ENCODE data around the gene LINGO1.

The LINGO1 gene

DNA sequence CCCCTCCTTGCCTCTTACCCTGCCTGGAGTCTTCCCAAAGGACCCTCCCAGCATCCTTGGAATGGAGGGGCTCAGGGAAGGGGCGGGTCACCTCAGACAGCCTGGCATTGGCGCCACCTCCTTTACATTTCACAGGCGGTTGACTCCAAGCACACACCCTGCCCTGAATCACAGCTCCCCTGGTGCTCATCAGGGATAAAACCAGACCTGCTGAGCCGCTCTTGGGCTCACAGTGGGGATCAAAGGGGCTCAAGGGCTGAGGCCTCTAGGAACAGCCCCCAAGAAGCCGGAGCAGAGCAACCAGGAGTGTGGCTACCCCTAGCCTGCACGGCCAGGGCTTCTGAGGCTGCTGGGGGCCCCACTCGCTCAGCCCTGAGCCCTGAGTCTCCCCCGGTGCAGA is 16.6 kb downstream of the LINGO1 start:
- Histone ChIP-seq H3K18ac (ENCODE audit: low read length) (no peak overlapping the region), H2AFZ (ENCODE audit: low read length) (no peak overlapping the region), H3K4ac (ENCODE audit: low read length) (no peak overlapping the region), H3K4me1 (ENCODE audit: control insufficient read depth in 2 of 2, insufficient read depth in 1 of 2, low read depth in 1 of 2, low read length in 2 of 2) (peaks cover 6 to 8% of the 10 kb centered on the region in 2 donors), H2BK120ac (ENCODE audit: low read depth, low read length) (no peak overlapping the region), H4K8ac (ENCODE audit: low read depth, low read length) (no peak overlapping the region), H2BK12ac (ENCODE audit: low read length) (no peak overlapping the region), H3K9ac (ENCODE audit: low read depth, low read length, poor library complexity) (no peak overlapping the region), H3K27me3 (ENCODE audit: control insufficient read depth in 3 of 3, insufficient read depth in 3 of 3, low read depth in 1 of 3, low read length in 3 of 3) (no peaks in the 10 kb centered on the region), H3K79me1 (ENCODE audit: low read depth, low read length) (peaks cover 7% of the 10 kb centered on the region), H2BK15ac (ENCODE audit: low read length) (no peak overlapping the region), H3K4me3 (ENCODE audit: low read length in 2 of 2) (no peak overlapping the region), H3K9me3 (replicated peaks in 1 of 2; ENCODE audit: control insufficient read depth in 2 of 2, insufficient read depth in 1 of 2, low read depth in 1 of 2, low read length in 2 of 2) (no peaks in the 10 kb centered on the region), H3K4me2 (ENCODE audit: insufficient read depth, low read length, poor library complexity, severe bottlenecking) (no peak overlapping the region), H3K27ac (replicated peaks; ENCODE audit: low read length) (no peak overlapping the region), H2AK5ac (ENCODE audit: low read depth, low read length) (peak overlapping the region; percentile 18), H3K23ac (ENCODE audit: low read depth, low read length, poor library complexity) (peak overlapping the region; percentile 62), H4K91ac (ENCODE audit: low read depth, low read length, poor library complexity) (no peak overlapping the region), H3K36me3 (replicated peaks in 1 of 2; ENCODE audit: control insufficient read depth in 2 of 2, insufficient read depth in 2 of 2, low read length in 2 of 2) (peaks cover 15 to 20% of the 10 kb centered on the region in 2 donors), H2BK5ac (ENCODE audit: low read length) (no peak overlapping the region), H3K14ac (ENCODE audit: low read length) (peak overlapping the region; percentile 25)
- DNase-seq (ENCODE audit: low spot score), result no peak
- WGBS, 2 donors (ENCODE audit: extremely low coverage in 2 of 2, insufficient read length in 2 of 2, insufficient replicate concordance in 1 of 2), result no CpG with 5 or more reads among the region's 8 CpGs

DNA sequence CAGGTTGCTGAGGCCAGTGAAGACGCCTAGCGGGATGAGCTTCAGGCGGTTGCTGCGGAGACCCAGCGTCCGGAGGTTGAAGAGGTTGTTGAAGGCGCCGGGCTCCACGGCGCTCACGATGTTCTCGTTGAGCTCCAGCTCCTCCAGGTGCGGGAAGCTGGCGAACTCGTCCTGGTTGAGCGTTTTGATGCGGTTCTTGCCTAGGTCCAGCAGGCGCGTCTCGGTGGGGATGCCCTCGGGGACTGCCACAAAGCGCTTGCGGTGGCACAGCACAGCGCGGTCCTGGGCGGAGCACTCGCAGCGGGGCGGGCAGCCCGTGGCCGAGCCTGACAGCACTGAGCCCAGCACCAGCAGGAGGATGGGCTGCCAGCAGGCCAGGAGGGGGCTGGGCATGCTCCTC is 17.2 kb downstream of the LINGO1 start:
- H4K91ac ChIP-seq (ENCODE audit: low read depth, low read length, poor library complexity), result no peak overlapping the region
- no peak overlapping the region for H2BK12ac ChIP-seq (ENCODE audit: low read length)
- no peak for DNase-seq (ENCODE audit: low spot score)
- H3K36me3 ChIP-seq (replicated peaks in 1 of 2; ENCODE audit: control insufficient read depth in 2 of 2, insufficient read depth in 2 of 2, low read length in 2 of 2), result peaks cover 15 to 20% of the 10 kb centered on the region in 2 donors
- no peak overlapping the region for H3K4ac ChIP-seq (ENCODE audit: low read length)
- no peak overlapping the region for H2BK15ac ChIP-seq (ENCODE audit: low read length)
- no peak overlapping the region for H2AK5ac ChIP-seq (ENCODE audit: low read depth, low read length)
- WGBS, 2 donors (ENCODE audit: extremely low coverage in 2 of 2, insufficient read length in 2 of 2, insufficient replicate concordance in 1 of 2), result no CpG with 5 or more reads among the region's 31 CpGs
- H3K79me1 ChIP-seq (ENCODE audit: low read depth, low read length), result peaks cover 6% of the 10 kb centered on the region
- H3K27ac ChIP-seq (replicated peaks; ENCODE audit: low read length), result no peak overlapping the region
- no peak overlapping the region for H2AFZ ChIP-seq (ENCODE audit: low read length)
- no peaks in the 10 kb centered on the region for H3K27me3 ChIP-seq (ENCODE audit: control insufficient read depth in 3 of 3, insufficient read depth in 3 of 3, low read depth in 1 of 3, low read length in 3 of 3)
- no peaks in the 10 kb centered on the region for H3K9me3 ChIP-seq (replicated peaks in 1 of 2; ENCODE audit: control insufficient read depth in 2 of 2, insufficient read depth in 1 of 2, low read depth in 1 of 2, low read length in 2 of 2)
- H3K18ac ChIP-seq (ENCODE audit: low read length), result no peak overlapping the region
- no peak overlapping the region for H2BK120ac ChIP-seq (ENCODE audit: low read depth, low read length)
- no peak overlapping the region for H3K4me2 ChIP-seq (ENCODE audit: insufficient read depth, low read length, poor library complexity, severe bottlenecking)
- H4K8ac ChIP-seq (ENCODE audit: low read depth, low read length), result no peak overlapping the region
- H3K4me3 ChIP-seq (ENCODE audit: low read length in 2 of 2), result no peak overlapping the region
- H3K9ac ChIP-seq (ENCODE audit: low read depth, low read length, poor library complexity), result no peak overlapping the region
- no peak overlapping the region for H2BK5ac ChIP-seq (ENCODE audit: low read length)
- peak overlapping the region; percentile 62 for H3K23ac ChIP-seq (ENCODE audit: low read depth, low read length, poor library complexity)
- no peak overlapping the region for H3K14ac ChIP-seq (ENCODE audit: low read length)
- H3K4me1 ChIP-seq (ENCODE audit: control insufficient read depth in 2 of 2, insufficient read depth in 1 of 2, low read depth in 1 of 2, low read length in 2 of 2), result peaks cover 9 to 12% of the 10 kb centered on the region in 2 donors

GRCh38 chr15:77614251-77614806 is 18.4 kb downstream of the LINGO1 start:
- Histone ChIP-seq H3K4me2 (ENCODE audit: insufficient read depth, low read length, poor library complexity, severe bottlenecking) (no peak overlapping the region), H3K4ac (ENCODE audit: low read length) (no peak overlapping the region), H3K27me3 (ENCODE audit: control insufficient read depth in 3 of 3, insufficient read depth in 3 of 3, low read depth in 1 of 3, low read length in 3 of 3) (no peaks in the 10 kb centered on the region), H3K9ac (ENCODE audit: low read depth, low read length, poor library complexity) (no peak overlapping the region), H2AFZ (ENCODE audit: low read length) (no peak overlapping the region), H2BK120ac (ENCODE audit: low read depth, low read length) (no peak overlapping the region), H2AK5ac (ENCODE audit: low read depth, low read length) (no peak overlapping the region), H3K18ac (ENCODE audit: low read length) (no peak overlapping the region), H2BK15ac (ENCODE audit: low read length) (no peak overlapping the region), H2BK5ac (ENCODE audit: low read length) (no peak overlapping the region), H3K4me1 (ENCODE audit: control insufficient read depth in 2 of 2, insufficient read depth in 1 of 2, low read depth in 1 of 2, low read length in 2 of 2) (peaks cover 12 to 15% of the 10 kb centered on the region in 2 donors), H3K14ac (ENCODE audit: low read length) (peak overlapping the region; percentile 28), H4K8ac (ENCODE audit: low read depth, low read length) (no peak overlapping the region), H3K9me3 (replicated peaks in 1 of 2; ENCODE audit: control insufficient read depth in 2 of 2, insufficient read depth in 1 of 2, low read depth in 1 of 2, low read length in 2 of 2) (no peaks in the 10 kb centered on the region), H3K79me1 (ENCODE audit: low read depth, low read length) (peaks cover 3% of the 10 kb centered on the region), H3K23ac (ENCODE audit: low read depth, low read length, poor library complexity) (no peak overlapping the region), H3K36me3 (replicated peaks in 1 of 2; ENCODE audit: control insufficient read depth in 2 of 2, insufficient read depth in 2 of 2, low read length in 2 of 2) (peaks cover 15 to 20% of the 10 kb centered on the region in 2 donors), H4K91ac (ENCODE audit: low read depth, low read length, poor library complexity) (no peak overlapping the region), H3K27ac (replicated peaks; ENCODE audit: low read length) (no peak overlapping the region), H2BK12ac (ENCODE audit: low read length) (no peak overlapping the region), H3K4me3 (ENCODE audit: low read length in 2 of 2) (no peak overlapping the region)
- DNase-seq (ENCODE audit: low spot score), result no peak
- no CpG with 5 or more reads among the region's 48 CpGs for WGBS, 2 donors (ENCODE audit: extremely low coverage in 2 of 2, insufficient read length in 2 of 2, insufficient replicate concordance in 1 of 2)

DNA sequence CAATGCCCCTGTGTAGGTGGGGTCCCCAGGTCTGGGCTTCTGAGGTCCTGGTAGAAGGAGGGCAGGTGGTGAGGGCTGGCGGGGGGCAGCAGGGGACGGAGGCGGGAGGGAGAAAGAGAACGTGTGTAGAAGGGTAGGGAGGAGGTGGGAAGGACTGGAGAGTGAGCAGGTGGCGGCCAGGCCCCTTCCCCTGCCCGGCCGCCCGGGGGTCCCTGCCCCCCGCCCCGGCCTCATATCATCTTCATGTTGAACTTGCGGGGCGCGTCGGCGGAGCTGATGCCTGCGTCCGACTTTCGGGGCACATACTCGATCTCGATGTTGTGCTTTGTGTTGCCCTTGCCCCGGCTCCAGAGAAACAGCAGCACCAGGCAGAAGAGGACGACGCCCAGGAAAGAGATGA is 18.9 kb downstream of the LINGO1 start:
- no peak overlapping the region for H3K4me2 ChIP-seq (ENCODE audit: insufficient read depth, low read length, poor library complexity, severe bottlenecking)
- no peak overlapping the region for H3K4ac ChIP-seq (ENCODE audit: low read length)
- no peak overlapping the region for H3K14ac ChIP-seq (ENCODE audit: low read length)
- H2BK15ac ChIP-seq (ENCODE audit: low read length), result no peak overlapping the region
- no peak overlapping the region for H3K23ac ChIP-seq (ENCODE audit: low read depth, low read length, poor library complexity)
- peaks cover 3% of the 10 kb centered on the region for H3K79me1 ChIP-seq (ENCODE audit: low read depth, low read length)
- H3K27ac ChIP-seq (replicated peaks; ENCODE audit: low read length), result no peak overlapping the region
- peaks cover 13 to 19% of the 10 kb centered on the region in 2 donors for H3K4me1 ChIP-seq (ENCODE audit: control insufficient read depth in 2 of 2, insufficient read depth in 1 of 2, low read depth in 1 of 2, low read length in 2 of 2)
- WGBS, 2 donors (ENCODE audit: extremely low coverage in 2 of 2, insufficient read length in 2 of 2, insufficient replicate concordance in 1 of 2), result no CpG with 5 or more reads among the region's 23 CpGs
- no peaks in the 10 kb centered on the region for H3K27me3 ChIP-seq (ENCODE audit: control insufficient read depth in 3 of 3, insufficient read depth in 3 of 3, low read depth in 1 of 3, low read length in 3 of 3)
- no peak overlapping the region for H2BK5ac ChIP-seq (ENCODE audit: low read length)
- H4K8ac ChIP-seq (ENCODE audit: low read depth, low read length), result no peak overlapping the region
- DNase-seq (ENCODE audit: low spot score), result no peak
- H3K9ac ChIP-seq (ENCODE audit: low read depth, low read length, poor library complexity), result no peak overlapping the region
- H2BK12ac ChIP-seq (ENCODE audit: low read length), result no peak overlapping the region
- no peak overlapping the region for H2AK5ac ChIP-seq (ENCODE audit: low read depth, low read length)
- peaks cover 15 to 20% of the 10 kb centered on the region in 2 donors for H3K36me3 ChIP-seq (replicated peaks in 1 of 2; ENCODE audit: control insufficient read depth in 2 of 2, insufficient read depth in 2 of 2, low read length in 2 of 2)
- H3K9me3 ChIP-seq (replicated peaks in 1 of 2; ENCODE audit: control insufficient read depth in 2 of 2, insufficient read depth in 1 of 2, low read depth in 1 of 2, low read length in 2 of 2), result no peaks in the 10 kb centered on the region
- no peak overlapping the region for H2AFZ ChIP-seq (ENCODE audit: low read length)
- H3K18ac ChIP-seq (ENCODE audit: low read length), result no peak overlapping the region
- H3K4me3 ChIP-seq (ENCODE audit: low read length in 2 of 2), result no peak overlapping the region
- H4K91ac ChIP-seq (ENCODE audit: low read depth, low read length, poor library complexity), result no peak overlapping the region
- no peak overlapping the region for H2BK120ac ChIP-seq (ENCODE audit: low read depth, low read length)

All from neuronal stem cell (in vitro differentiated cells).